B cell (primary cell): Measurements from ENCODE around the gene TRIAP1.

Source experiments
- EZH2 ChIP-seq: IDR thresholded peaks from 2 replicates; pipeline ENCODE4 v1.6.1; 2012; ENCODE audit warnings: borderline replicate concordance, low read depth, mild to moderate bottlenecking, moderate library complexity, low read length; ENCODE audit not compliant: insufficient read depth, poor library complexity, severe bottlenecking
- TF ChIP-seq, protein P1 (sequence below): fragments of 200-600 bp; IDR thresholded peaks from one replicate; pipeline ENCODE4 v1.8.0; 2022; ENCODE audit warnings: antibody characterized with exemption, mild to moderate bottlenecking

- TF ChIP-seq, protein P1, sequence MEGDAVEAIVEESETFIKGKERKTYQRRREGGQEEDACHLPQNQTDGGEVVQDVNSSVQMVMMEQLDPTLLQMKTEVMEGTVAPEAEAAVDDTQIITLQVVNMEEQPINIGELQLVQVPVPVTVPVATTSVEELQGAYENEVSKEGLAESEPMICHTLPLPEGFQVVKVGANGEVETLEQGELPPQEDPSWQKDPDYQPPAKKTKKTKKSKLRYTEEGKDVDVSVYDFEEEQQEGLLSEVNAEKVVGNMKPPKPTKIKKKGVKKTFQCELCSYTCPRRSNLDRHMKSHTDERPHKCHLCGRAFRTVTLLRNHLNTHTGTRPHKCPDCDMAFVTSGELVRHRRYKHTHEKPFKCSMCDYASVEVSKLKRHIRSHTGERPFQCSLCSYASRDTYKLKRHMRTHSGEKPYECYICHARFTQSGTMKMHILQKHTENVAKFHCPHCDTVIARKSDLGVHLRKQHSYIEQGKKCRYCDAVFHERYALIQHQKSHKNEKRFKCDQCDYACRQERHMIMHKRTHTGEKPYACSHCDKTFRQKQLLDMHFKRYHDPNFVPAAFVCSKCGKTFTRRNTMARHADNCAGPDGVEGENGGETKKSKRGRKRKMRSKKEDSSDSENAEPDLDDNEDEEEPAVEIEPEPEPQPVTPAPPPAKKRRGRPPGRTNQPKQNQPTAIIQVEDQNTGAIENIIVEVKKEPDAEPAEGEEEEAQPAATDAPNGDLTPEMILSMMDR: no peak
- TF ChIP-seq EZH2: no peak
Measured at GRCh38 chr12:120467439-120467838, 21.3 kb upstream of the TRIAP1 start.
